GM23338 (cell line): ENCODE data around the gene FLNB. TPM values are rescaled to one million over a fixed set of nuclear protein-coding genes. Genes with fewer than 3 reads are reported as not detected.

Experiments
- ATAC-seq: fragments of 200-7000 bp; cut with Tn5 transposase; 3 replicates; pipeline ENCODE4 v1.9.1; 2020
- DNase-seq: peaks from one replicate; pipeline ENCODE4 v3.0.0-alpha.2; 2015; ENCODE audit warnings: low spot score
- H2AFZ ChIP-seq: fragments of 200-600 bp; sonication (generic); 2 replicates; pipeline ENCODE4 v1.8.0; 2016; ENCODE audit warnings: antibody characterized with exemption, mild to moderate bottlenecking, moderate library complexity
- H3F3A ChIP-seq: fragments of 200-600 bp; sonication (generic); replicated peaks from 2 replicates; pipeline ENCODE4 v1.8.0; 2017; ENCODE audit warnings: antibody characterized with exemption, mixed run types, low read depth
- H3K27ac ChIP-seq: fragments of 200-600 bp; sonication (generic); 2 replicates; pipeline ENCODE4 v1.6.1; 2016; ENCODE audit warnings: low read depth
- H3K27me3 ChIP-seq: fragments of 200-600 bp; sonication (generic); 2 replicates; pipeline ENCODE4 v1.8.0; 2016; ENCODE audit warnings: mild to moderate bottlenecking, mixed run types, moderate library complexity; ENCODE audit not compliant: insufficient read depth
- H3K36me3 ChIP-seq: fragments of 200-600 bp; sonication (generic); 2 replicates; pipeline ENCODE4 v1.8.0; 2016; ENCODE audit warnings: mild to moderate bottlenecking; ENCODE audit not compliant: insufficient read depth
- H3K4me1 ChIP-seq: fragments of 200-600 bp; sonication (generic); 2 replicates; pipeline ENCODE4 v1.8.0; 2016; ENCODE audit warnings: mild to moderate bottlenecking, moderate library complexity; ENCODE audit not compliant: insufficient read depth
- H3K4me2 ChIP-seq: fragments of 200-600 bp; sonication (generic); 2 replicates; pipeline ENCODE4 v1.7.1; 2017; ENCODE audit warnings: mixed run types
- H3K4me3 ChIP-seq: fragments of 200-600 bp; sonication (generic); 2 replicates; pipeline ENCODE4 v1.6.1; 2016; ENCODE audit warnings: mixed run types
- H3K79me2 ChIP-seq: fragments of 200-600 bp; sonication (generic); replicated peaks from 2 replicates; pipeline ENCODE4 v1.8.0; 2017; ENCODE audit warnings: mild to moderate bottlenecking; ENCODE audit not compliant: insufficient read depth
- H3K9me2 ChIP-seq: fragments of 200-600 bp; sonication (generic); 2 replicates; pipeline ENCODE4 v1.8.0; 2017; ENCODE audit not compliant: insufficient read depth
- H4K20me1 ChIP-seq: fragments of 200-600 bp; sonication (generic); replicated peaks from 2 replicates; pipeline ENCODE4 v1.8.0; 2017; ENCODE audit warnings: mild to moderate bottlenecking; ENCODE audit not compliant: insufficient read depth
- H3K27ac Mint-ChIP-seq: 2 replicates; pipeline ENCODE4 v1.8.0; 2020; ENCODE audit warnings: inconsistent platforms, mild to moderate bottlenecking, moderate library complexity, mixed read lengths
- H3K27me3 Mint-ChIP-seq: 3 replicates; pipeline ENCODE4 v1.8.0; 2022; ENCODE audit warnings: low read depth, mild to moderate bottlenecking, moderate library complexity, mixed read lengths, inconsistent platforms; ENCODE audit not compliant: insufficient read depth, poor library complexity
- H3K36me3 Mint-ChIP-seq: 3 replicates; pipeline ENCODE4 v1.8.0; 2021; ENCODE audit warnings: low read depth, mild to moderate bottlenecking, inconsistent platforms, moderate library complexity, mixed read lengths
- H3K4me1 Mint-ChIP-seq: 3 replicates; pipeline ENCODE4 v1.8.0; 2020; ENCODE audit warnings: mild to moderate bottlenecking, inconsistent platforms, mixed read lengths
- H3K4me3 Mint-ChIP-seq: 3 replicates; pipeline ENCODE4 v1.8.0; 2021; ENCODE audit warnings: moderate library complexity, mild to moderate bottlenecking, inconsistent platforms, mixed read lengths
- H3K9me3 Mint-ChIP-seq: 3 replicates; pipeline ENCODE4 v1.8.0; 2020; ENCODE audit warnings: moderate library complexity, mild to moderate bottlenecking, inconsistent platforms, mixed read lengths
- CREB1 ChIP-seq: fragments of 250-450 bp; sonication (Bioruptor Pico); IDR thresholded peaks from 2 replicates; pipeline ENCODE4 v1.5.0; 2020; ENCODE audit warnings: low read depth, mild to moderate bottlenecking, moderate library complexity
- CTCF ChIP-seq, 2 experiments: fragments of 200-600 bp in 1 of 2; sonication (generic) in 1 of 2; conservative IDR thresholded peaks; 2 replicates each; pipeline versions ENCODE4 v1.5.1 to v1.6.1; 2016 to 2017; ENCODE audit warnings: antibody characterized with exemption in 2 of 2, low read depth in 2 of 2, mild to moderate bottlenecking in 2 of 2, moderate library complexity in 1 of 2
- ETS1 ChIP-seq: IDR thresholded peaks from 2 replicates; pipeline ENCODE4 v1.6.1; 2016; ENCODE audit warnings: antibody characterized with exemption
- EZH2 ChIP-seq: fragments of 200-600 bp; sonication (generic); IDR thresholded peaks from one replicate; pipeline ENCODE4 v1.8.0; 2017; ENCODE audit warnings: antibody characterized with exemption, mild to moderate bottlenecking, low read depth; ENCODE audit not compliant: unreplicated experiment
- EZH2phosphoT487 ChIP-seq: fragments of 200-600 bp; sonication (generic); IDR thresholded peaks from one replicate; pipeline ENCODE4 v1.8.1; 2018; ENCODE audit warnings: antibody characterized with exemption; ENCODE audit not compliant: unreplicated experiment
- JUNB ChIP-seq: IDR thresholded peaks from one replicate; pipeline ENCODE4 v1.6.1; 2016; ENCODE audit warnings: antibody characterized with exemption; ENCODE audit not compliant: unreplicated experiment
- NANOG ChIP-seq: IDR thresholded peaks from 2 replicates; pipeline ENCODE4 v1.6.1; 2016; ENCODE audit warnings: antibody characterized with exemption, borderline replicate concordance
- POLR2AphosphoS5 ChIP-seq: IDR thresholded peaks from 2 replicates; pipeline ENCODE4 v1.6.1; 2016; ENCODE audit warnings: antibody characterized with exemption, low read depth
- REST ChIP-seq: IDR thresholded peaks from one replicate; pipeline ENCODE4 v1.6.1; 2018; ENCODE audit warnings: antibody characterized with exemption; ENCODE audit not compliant: unreplicated experiment
- STAT1 ChIP-seq: IDR thresholded peaks from one replicate; pipeline ENCODE4 v1.6.1; 2016; ENCODE audit warnings: antibody characterized with exemption; ENCODE audit not compliant: unreplicated experiment
- ZNF114 ChIP-seq: fragments of 250-450 bp; sonication (Bioruptor Pico); IDR thresholded peaks from 2 replicates; pipeline ENCODE4 v1.5.0; 2020; ENCODE audit warnings: mild to moderate bottlenecking, moderate library complexity
- ZNF331 ChIP-seq: fragments of 250-450 bp; sonication (Bioruptor Pico); IDR thresholded peaks from 2 replicates; pipeline ENCODE4 v1.5.0; 2020; ENCODE audit warnings: low read depth, mild to moderate bottlenecking, moderate library complexity
- ZNF462 ChIP-seq: fragments of 250-450 bp; sonication (Bioruptor Pico); IDR thresholded peaks from 2 replicates; pipeline ENCODE4 v1.5.0; 2020; ENCODE audit warnings: mild to moderate bottlenecking, moderate library complexity
- polyA plus RNA-seq: library from polyadenylated mRNA; unstranded; fragments of >200 nt; fragmentation: Nextera tagmentation; extraction: Ambion mirVana; gene quantifications from 2 replicates; pipeline ENCODE4 v1.2.1, GENCODE V29; 2016
- total RNA-seq: library from RNA; depleted of rRNA; stranded (reverse); fragments of >200 nt; shearing (Covaris generic); gene quantifications from 2 replicates; pipeline ENCODE4 v1.2.3, GENCODE V29; 2014

Gene FLNB
- total and polyA plus RNA-seq, 2 experiments from 2014 or later: 39.7 to 179 TPM

- Histone ChIP-seq H3K79me2 (no peaks in the 10 kb centered on the region), H3K4me1 (no peaks in the 10 kb centered on the region), H2AFZ (no peak overlapping the region), H3K9me2 (no peaks in the 10 kb centered on the region), H3K4me3 (no peak overlapping the region), H4K20me1 (peaks cover 8% of the 10 kb centered on the region; the same call in 1 of the 2 replicates), H3K27ac (no peak overlapping the region), H3K4me2 (no peak overlapping the region), H3K36me3 (peaks cover 46% of the 10 kb centered on the region), H3F3A (no peaks in the 10 kb centered on the region), H3K27me3 (no peaks in the 10 kb centered on the region)
- ATAC-seq (no peak), DNase-seq (no peak)
- H3K27me3 Mint-ChIP-seq: no peaks in the 10 kb centered on the region
- peaks cover 75% of the 10 kb centered on the region for H3K36me3 Mint-ChIP-seq
- no peak overlapping the region for H3K4me3 Mint-ChIP-seq
- TF ChIP-seq REST (no peak), NANOG (no peak), ZNF462 (CRISPR knock-in tag) (no peak), EZH2 (no peak), EZH2phosphoT487 (no peak), ZNF114 (CRISPR knock-in tag) (no peak), CTCF (conservative IDR thresholded peaks at IDR 0.05; ENCODE audit: low read depth in 2 of 2) (no peak), STAT1 (no peak), JUNB (no peak), POLR2AphosphoS5 (no peak), CREB1 (CRISPR knock-in tag) (no peak), ETS1 (no peak), ZNF331 (CRISPR knock-in tag) (no peak)
- H3K9me3 Mint-ChIP-seq: no peaks in the 10 kb centered on the region
- no peak overlapping the region for H3K27ac Mint-ChIP-seq
- H3K4me1 Mint-ChIP-seq: no peaks in the 10 kb centered on the region
Observed at GRCh38 chr3:58106061-58106460, 97.8 kb downstream of the FLNB start.
